MCF 10A (cell line): Measurements from ENCODE around the gene TMEM31. TPM values are rescaled to one million over a fixed set of nuclear protein-coding genes. Genes with fewer than 3 reads are reported as not detected.
"Not testable (repeated sequence)": the region's sequence is repeated elsewhere in the genome, so short reads cannot be mapped to it uniquely, and the experiment has no call there.

Experiments used
- BruUV-seq: library from RNA; stranded (reverse); fragments of 400-500 nt; replicated peaks from 2 replicates; lab custom pipeline; 2021; lab: Mats Ljungman, UMichigan
- CTCF ChIA-PET: fragments of 300-600 bp; sonication (Branson Sonifier 250); formaldehyde crosslinking; extraction: SDS; loops from one replicate; lab custom pipeline; 2021; ENCODE audit warnings: antibody characterized with exemption, inconsistent platforms; lab: Yijun Ruan, JAX
- POLR2A ChIA-PET: fragments of 300-600, 350-650 bp; sonication (Branson Sonifier 250); formaldehyde crosslinking; extraction: SDS; loops from one replicate; lab custom pipeline; 2020; ENCODE audit warnings: antibody characterized with exemption, inconsistent platforms; lab: Yijun Ruan, JAX
- DNase-seq: peaks from one replicate; pipeline ENCODE4 v3.0.0-alpha.2; 2018; ENCODE audit not compliant: unreplicated experiment
- H3K27ac Mint-ChIP-seq: one replicate; pipeline ENCODE4 v1.8.0; 2022; ENCODE audit warnings: mild to moderate bottlenecking, low read depth, mixed read lengths; ENCODE audit not compliant: unreplicated experiment
- H3K27me3 Mint-ChIP-seq: one replicate; pipeline ENCODE4 v1.8.0; 2022; ENCODE audit warnings: mixed read lengths; ENCODE audit not compliant: insufficient read depth, unreplicated experiment
- H3K36me3 Mint-ChIP-seq: one replicate; pipeline ENCODE4 v1.8.0; 2022; ENCODE audit warnings: mild to moderate bottlenecking, moderate library complexity, mixed read lengths; ENCODE audit not compliant: insufficient read depth, unreplicated experiment
- H3K4me1 Mint-ChIP-seq: one replicate; pipeline ENCODE4 v1.8.0; 2022; ENCODE audit warnings: mixed read lengths; ENCODE audit not compliant: insufficient read depth, unreplicated experiment
- H3K4me3 Mint-ChIP-seq: one replicate; pipeline ENCODE4 v1.8.0; 2022; ENCODE audit warnings: mild to moderate bottlenecking, moderate library complexity, mixed read lengths; ENCODE audit not compliant: unreplicated experiment
- H3K9me3 Mint-ChIP-seq: one replicate; pipeline ENCODE4 v1.8.0; 2022; ENCODE audit warnings: mixed read lengths; ENCODE audit not compliant: unreplicated experiment
- intact Hi-C: fragments of 100-400 bp; cut with micrococcal nuclease; formaldehyde crosslinking; loops from 2 replicates; pipeline ENCODE4 v1.14.1; 2022
- total RNA-seq: library from RNA; stranded (reverse); gene quantifications from 2 replicates; pipeline ENCODE4 v1.2.3, GENCODE V29; 2022
- TF ChIP-seq, protein P1 (sequence below): fragments of 200-600 bp; IDR thresholded peaks from one replicate; pipeline ENCODE4 v1.8.0; 2022; ENCODE audit warnings: antibody characterized with exemption, mild to moderate bottlenecking; ENCODE audit not compliant: unreplicated experiment

Gene TMEM31
- total RNA-seq, 1 experiment from 2014 or later: not detected

DNA sequence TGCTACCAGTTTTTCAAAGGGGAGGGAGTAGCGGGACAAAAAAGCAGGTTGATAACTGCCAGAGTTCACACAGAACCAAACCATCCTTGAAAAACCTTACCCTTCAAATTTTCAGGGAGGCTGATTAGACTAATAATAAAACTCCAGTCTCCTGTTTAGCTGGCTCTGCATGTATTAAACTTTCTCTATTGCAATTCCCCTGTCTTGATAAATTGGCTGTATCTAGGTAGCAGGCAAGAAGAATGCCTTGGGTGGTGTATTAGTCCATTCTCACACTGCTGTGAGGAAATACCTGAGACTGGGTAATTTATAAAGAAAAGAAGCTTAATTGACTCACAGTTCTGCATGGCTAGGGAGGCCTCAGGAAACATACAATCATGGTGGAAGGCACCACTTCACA lies 47.8 kb downstream of the TMEM31 start:
- no peak for DNase-seq
- Mint-ChIP-seq H3K9me3 (peaks cover 7% of the 10 kb centered on the region), H3K27ac (no peak overlapping the region), H3K4me3 (no peak overlapping the region), H3K4me1 (no peaks in the 10 kb centered on the region), H3K36me3 (no peaks in the 10 kb centered on the region), H3K27me3 (peaks cover 72% of the 10 kb centered on the region)
- TF ChIP-seq, protein P1, sequence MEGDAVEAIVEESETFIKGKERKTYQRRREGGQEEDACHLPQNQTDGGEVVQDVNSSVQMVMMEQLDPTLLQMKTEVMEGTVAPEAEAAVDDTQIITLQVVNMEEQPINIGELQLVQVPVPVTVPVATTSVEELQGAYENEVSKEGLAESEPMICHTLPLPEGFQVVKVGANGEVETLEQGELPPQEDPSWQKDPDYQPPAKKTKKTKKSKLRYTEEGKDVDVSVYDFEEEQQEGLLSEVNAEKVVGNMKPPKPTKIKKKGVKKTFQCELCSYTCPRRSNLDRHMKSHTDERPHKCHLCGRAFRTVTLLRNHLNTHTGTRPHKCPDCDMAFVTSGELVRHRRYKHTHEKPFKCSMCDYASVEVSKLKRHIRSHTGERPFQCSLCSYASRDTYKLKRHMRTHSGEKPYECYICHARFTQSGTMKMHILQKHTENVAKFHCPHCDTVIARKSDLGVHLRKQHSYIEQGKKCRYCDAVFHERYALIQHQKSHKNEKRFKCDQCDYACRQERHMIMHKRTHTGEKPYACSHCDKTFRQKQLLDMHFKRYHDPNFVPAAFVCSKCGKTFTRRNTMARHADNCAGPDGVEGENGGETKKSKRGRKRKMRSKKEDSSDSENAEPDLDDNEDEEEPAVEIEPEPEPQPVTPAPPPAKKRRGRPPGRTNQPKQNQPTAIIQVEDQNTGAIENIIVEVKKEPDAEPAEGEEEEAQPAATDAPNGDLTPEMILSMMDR: no peak
- BruUV-seq: no TSS peak
- intact Hi-C loops: no loop called here
- CTCF ChIA-PET: interaction anchor here (1.0 kb wide), 1 partner anchor 12 kb away, joined by 4 read pairs; no protein-coding TSS in a partner anchor
- POLR2A ChIA-PET: interaction anchor here (0.7 kb wide), 1 partner anchor 269 kb away, joined by 3 read pairs; no protein-coding TSS in a partner anchor

DNA sequence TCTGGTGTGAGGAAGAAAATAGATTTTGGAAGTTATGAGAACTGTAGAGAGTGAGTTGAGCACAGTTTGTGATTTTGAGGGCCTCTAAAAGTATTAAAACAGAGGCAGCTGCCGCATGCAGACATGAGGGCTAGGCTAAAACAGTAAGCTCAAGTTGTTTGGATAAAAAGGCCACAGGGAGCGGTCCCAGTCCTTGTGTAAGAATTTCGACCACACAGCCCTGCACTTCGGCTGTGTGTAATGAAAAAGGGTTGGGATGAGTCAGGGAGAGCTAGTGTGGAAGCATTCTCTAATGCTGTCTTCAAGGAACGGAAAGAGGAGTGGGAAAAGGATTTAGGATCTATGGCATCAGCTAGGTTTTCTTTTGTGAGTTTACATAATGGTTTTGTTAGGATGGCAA lies 52.8 kb downstream of the TMEM31 start:
- H3K4me3 Mint-ChIP-seq, DNase-seq, H3K9me3 Mint-ChIP-seq, intact Hi-C loops, BruUV-seq, POLR2A ChIA-PET, H3K4me1 Mint-ChIP-seq, H3K36me3 Mint-ChIP-seq, H3K27ac Mint-ChIP-seq: not testable (repeated sequence)
- H3K27me3 Mint-ChIP-seq: peaks cover 76% of the 10 kb centered on the region
- CTCF ChIA-PET: interaction anchor here (1.2 kb wide), 1 partner anchor 10 kb away, joined by 3 read pairs; no protein-coding TSS in a partner anchor

Other genes with a start within 250 kb of the TMEM31 start
- 0.17 TPM in 1 of 2 replicates, not detected in the other for gene RAB40A, start 191.4 kb upstream of the TMEM31 start, total RNA-seq
- 63.7 and 64.4 TPM in 2 replicates for gene TCEAL4, start 125.4 kb upstream of the TMEM31 start, total RNA-seq
- 15.1 and 18.9 TPM in 2 replicates for gene TCEAL3, start 102.9 kb upstream of the TMEM31 start, total RNA-seq
- gene TCEAL1, start 81.9 kb upstream of the TMEM31 start, total RNA-seq: 5.7 and 8.1 TPM in 2 replicates
- gene MORF4L2, start 24.2 kb upstream of the TMEM31 start, total RNA-seq: 463 and 496 TPM in 2 replicates
- not detected in 2 replicates for gene PLP1, start 65.9 kb downstream of the TMEM31 start, total RNA-seq
- gene RAB9B, start 121.3 kb downstream of the TMEM31 start, total RNA-seq: 0.07 TPM in 1 of 2 replicates, not detected in the other